ENCODE results near the gene TTC21B.
"Not testable (repeated sequence)": the region's sequence is repeated elsewhere in the genome, so short reads cannot be mapped to it uniquely, and the experiment has no call there.

Gene TTC21B

GRCh38 chr2:165877565-165878550 lies 75.7 kb downstream of the TTC21B start:
- DNase-seq = no peak

GRCh38 chr2:165876712-165877111 lies 76.9 kb downstream of the TTC21B start:
- DNase-seq = no peak

- DNase-seq = no peak
These were observed 77.3 kb downstream of the TTC21B start for GRCh38 chr2:165876269-165876668.

GRCh38 chr2:165874445-165875039 lies 79.0 kb downstream of the TTC21B start:
- peak; percentile 41 for DNase-seq

GRCh38 chr2:165872101-165872791 lies 81.3 kb downstream of the TTC21B start:
- no peak for DNase-seq

- no peak for DNase-seq
These were observed 82.6 kb downstream of the TTC21B start for GRCh38 chr2:165871025-165871424.

- DNase-seq = no peak
These were observed 83.2 kb downstream of the TTC21B start for GRCh38 chr2:165870346-165870745.

- DNase-seq = no peak
These were observed 85.4 kb downstream of the TTC21B start for GRCh38 chr2:165868211-165868610.

GRCh38 chr2:165864296-165864695 lies 89.3 kb downstream of the TTC21B start:
- no peak for DNase-seq

- no peak for DNase-seq
These were observed 89.7 kb downstream of the TTC21B start for GRCh38 chr2:165863810-165864261.

GRCh38 chr2:165861083-165861482 lies 92.5 kb downstream of the TTC21B start:
- not testable (repeated sequence) for DNase-seq

- DNase-seq = not testable (repeated sequence)
These were observed 93.9 kb downstream of the TTC21B start for GRCh38 chr2:165859723-165860122.

- no peak for DNase-seq
These were observed 95.7 kb downstream of the TTC21B start for GRCh38 chr2:165857876-165858275.

- no peak for DNase-seq
These were observed 101.2 kb downstream of the TTC21B start for GRCh38 chr2:165852394-165852793.

GRCh38 chr2:165847001-165847400 lies 106.6 kb downstream of the TTC21B start:
- no peak for DNase-seq

- no peak for DNase-seq
These were observed 107.5 kb downstream of the TTC21B start for GRCh38 chr2:165846056-165846455.

- no peak for DNase-seq
These were observed 109.4 kb downstream of the TTC21B start for GRCh38 chr2:165844216-165844615.

GRCh38 chr2:165843351-165843750 lies 110.2 kb downstream of the TTC21B start:
- no peak for DNase-seq

GRCh38 chr2:165840333-165840958 lies 113.1 kb downstream of the TTC21B start:
- no peak for DNase-seq

- no peak for DNase-seq
These were observed 114.0 kb downstream of the TTC21B start for GRCh38 chr2:165839610-165840009.

- DNase-seq = no peak
These were observed 116.5 kb downstream of the TTC21B start for GRCh38 chr2:165837122-165837521.

- DNase-seq = no peak
These were observed 118.2 kb downstream of the TTC21B start for GRCh38 chr2:165835363-165835762.

- no peak for DNase-seq
These were observed 120.4 kb downstream of the TTC21B start for GRCh38 chr2:165833156-165833555.

All from amniotic stem cell (primary cell).